Right lobe of liver (tissue), 4 donors: ENCODE measurements around the gene RNASEH2B.

ENCODE experiments used
- POLR2A ChIP-seq: fragments of 450-650 bp; IDR thresholded peaks from one replicate; pipeline ENCODE4 v1.6.1; 2017; ENCODE audit warnings: antibody characterized with exemption, mild to moderate bottlenecking
- TF ChIP-seq, protein P1 (sequence below), 4 donors: fragments of 200-600 bp in 3 of 4; fragments of 450-650 bp in 1 of 4; IDR thresholded peaks; one replicate each; pipeline versions ENCODE4 v1.5.1 to v1.8.0; 2016 to 2022; ENCODE audit warnings: antibody characterized with exemption in 4 of 4, mild to moderate bottlenecking in 2 of 4
- donor health status: DM: no; HTN: no; CAD: no.
- donor health status: DM: no; HTN: no; CAD: no.
- donor health status: DM: no; HTN: yes; CAD: no.

DNA sequence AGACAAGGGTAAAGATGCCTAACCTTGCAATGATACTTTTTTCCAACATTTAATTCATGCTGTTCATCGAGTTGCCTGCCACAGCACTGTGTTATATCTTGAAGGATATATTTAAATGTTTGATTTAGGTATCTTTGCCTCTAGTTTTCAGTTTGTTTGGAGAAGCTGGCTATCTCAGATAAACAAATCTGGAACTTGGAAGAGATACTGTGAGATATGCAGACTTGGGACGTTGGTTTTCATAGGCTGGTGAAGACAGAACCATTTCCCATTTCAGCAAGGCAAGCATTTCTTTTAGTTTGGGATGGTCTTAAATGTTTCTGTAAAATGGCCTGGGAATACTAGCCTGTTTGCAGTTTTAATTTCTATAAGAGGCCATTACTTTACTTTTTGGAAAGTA, 3.3 kb downstream of the RNASEH2B start:
- TF ChIP-seq, protein P1, sequence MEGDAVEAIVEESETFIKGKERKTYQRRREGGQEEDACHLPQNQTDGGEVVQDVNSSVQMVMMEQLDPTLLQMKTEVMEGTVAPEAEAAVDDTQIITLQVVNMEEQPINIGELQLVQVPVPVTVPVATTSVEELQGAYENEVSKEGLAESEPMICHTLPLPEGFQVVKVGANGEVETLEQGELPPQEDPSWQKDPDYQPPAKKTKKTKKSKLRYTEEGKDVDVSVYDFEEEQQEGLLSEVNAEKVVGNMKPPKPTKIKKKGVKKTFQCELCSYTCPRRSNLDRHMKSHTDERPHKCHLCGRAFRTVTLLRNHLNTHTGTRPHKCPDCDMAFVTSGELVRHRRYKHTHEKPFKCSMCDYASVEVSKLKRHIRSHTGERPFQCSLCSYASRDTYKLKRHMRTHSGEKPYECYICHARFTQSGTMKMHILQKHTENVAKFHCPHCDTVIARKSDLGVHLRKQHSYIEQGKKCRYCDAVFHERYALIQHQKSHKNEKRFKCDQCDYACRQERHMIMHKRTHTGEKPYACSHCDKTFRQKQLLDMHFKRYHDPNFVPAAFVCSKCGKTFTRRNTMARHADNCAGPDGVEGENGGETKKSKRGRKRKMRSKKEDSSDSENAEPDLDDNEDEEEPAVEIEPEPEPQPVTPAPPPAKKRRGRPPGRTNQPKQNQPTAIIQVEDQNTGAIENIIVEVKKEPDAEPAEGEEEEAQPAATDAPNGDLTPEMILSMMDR (IDR thresholded peaks at IDR 0.05) = no peak
- TF ChIP-seq POLR2A = no peak
